ENCODE results near the gene SIX2.

The SIX2 gene

DNA sequence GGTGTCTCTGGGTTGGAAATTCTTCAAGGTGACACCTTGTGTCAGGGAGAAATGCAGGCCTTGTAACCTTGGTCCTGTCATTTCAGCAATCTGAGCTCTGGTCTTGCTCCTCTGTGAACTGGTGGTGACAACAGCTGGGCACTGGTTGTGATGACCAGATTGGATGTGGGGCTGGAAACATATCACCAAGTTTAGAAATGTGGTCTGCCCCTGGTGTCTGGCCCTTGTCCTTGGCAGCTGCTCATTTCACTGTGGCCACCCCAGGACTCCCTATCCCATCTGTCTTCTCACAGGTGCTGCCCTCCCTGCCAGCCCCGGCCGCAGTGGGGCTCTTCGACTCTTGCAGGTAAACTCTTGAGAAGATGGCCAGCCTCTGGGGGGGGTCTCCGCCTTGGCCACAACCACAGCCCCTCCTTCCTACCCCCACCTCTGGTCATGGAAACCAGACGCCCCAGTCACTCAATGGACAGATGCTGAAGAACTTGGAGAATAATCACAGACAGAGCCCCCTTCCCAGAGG, 47.0 kb downstream of the SIX2 start:
- WGBS, 2 experiments (ENCODE audit: insufficient coverage in 2 of 2): 90 to 93% methylated on average over 4 to 5 of the region's 5 CpGs
- no peaks in the 10 kb centered on the region for H3K36me3 ChIP-seq (ENCODE audit: control insufficient read depth, insufficient read depth, low read length)
- no peak overlapping the region for H3K27ac ChIP-seq (ENCODE audit: low read depth, low read length, severe bottlenecking)
- H3K9me3 ChIP-seq (ENCODE audit: control insufficient read depth, low read length): no peaks in the 10 kb centered on the region
- no peak overlapping the region for H3K4me3 ChIP-seq (ENCODE audit: extremely low read depth, insufficient read depth, low read length, poor library complexity, severe bottlenecking)
- peaks cover 5% of the 10 kb centered on the region for H3K4me1 ChIP-seq (ENCODE audit: control insufficient read depth, insufficient read depth, low read length, poor library complexity, severe bottlenecking)

DNA sequence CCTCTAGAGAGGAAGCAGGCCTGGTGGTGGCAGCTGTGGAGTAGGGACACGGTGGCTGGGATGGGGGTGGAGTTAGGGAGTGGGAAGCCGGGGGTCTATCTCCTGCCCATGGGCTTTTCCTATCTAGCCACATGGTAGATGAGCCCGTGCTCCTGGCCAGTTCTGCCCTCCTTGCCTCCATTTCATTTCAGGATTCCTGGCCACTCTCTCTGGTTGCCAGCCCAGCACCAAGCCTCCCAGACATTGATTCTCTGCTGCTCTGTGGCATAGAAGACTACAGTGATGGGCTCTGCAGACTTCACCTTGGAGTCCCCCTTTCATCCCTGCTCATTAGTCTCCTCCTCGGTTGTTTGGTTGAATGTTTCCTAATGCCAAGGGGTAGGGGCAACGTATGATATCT, 48.4 kb downstream of the SIX2 start:
- peaks cover 5% of the 10 kb centered on the region for H3K4me1 ChIP-seq (ENCODE audit: control insufficient read depth, insufficient read depth, low read length, poor library complexity, severe bottlenecking)
- 73 to 76% methylated on average over 3 to 4 of the region's 5 CpGs for WGBS, 2 experiments (ENCODE audit: insufficient coverage in 2 of 2)
- H3K4me3 ChIP-seq (ENCODE audit: extremely low read depth, insufficient read depth, low read length, poor library complexity, severe bottlenecking): no peak overlapping the region
- H3K36me3 ChIP-seq (ENCODE audit: control insufficient read depth, insufficient read depth, low read length): no peaks in the 10 kb centered on the region
- no peak overlapping the region for H3K27ac ChIP-seq (ENCODE audit: low read depth, low read length, severe bottlenecking)
- H3K9me3 ChIP-seq (ENCODE audit: control insufficient read depth, low read length): no peaks in the 10 kb centered on the region

DNA sequence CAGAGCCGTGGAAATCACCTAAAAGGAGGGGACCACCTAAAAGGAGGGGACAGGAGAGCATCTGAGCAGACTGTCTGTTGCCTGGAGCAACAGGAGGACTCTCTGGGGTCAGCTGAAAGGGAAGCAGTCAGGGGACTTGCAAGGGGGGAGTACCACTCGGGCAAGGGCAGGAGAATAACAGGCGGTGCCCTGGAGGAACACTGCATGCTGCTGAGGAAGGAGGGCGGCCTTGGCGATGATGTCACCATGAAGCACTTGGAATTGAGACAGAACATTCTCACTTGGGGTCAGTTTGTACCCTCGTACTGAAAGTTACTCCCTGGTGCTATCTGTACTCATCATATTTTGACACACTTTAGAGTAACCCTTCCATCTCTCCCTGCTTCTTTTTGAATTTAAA, 49.4 kb downstream of the SIX2 start:
- 73 to 90% methylated on average over 6 of the region's 6 CpGs for WGBS, 2 experiments (ENCODE audit: insufficient coverage in 2 of 2)
- H3K27ac ChIP-seq (ENCODE audit: low read depth, low read length, severe bottlenecking): no peak overlapping the region

DNA sequence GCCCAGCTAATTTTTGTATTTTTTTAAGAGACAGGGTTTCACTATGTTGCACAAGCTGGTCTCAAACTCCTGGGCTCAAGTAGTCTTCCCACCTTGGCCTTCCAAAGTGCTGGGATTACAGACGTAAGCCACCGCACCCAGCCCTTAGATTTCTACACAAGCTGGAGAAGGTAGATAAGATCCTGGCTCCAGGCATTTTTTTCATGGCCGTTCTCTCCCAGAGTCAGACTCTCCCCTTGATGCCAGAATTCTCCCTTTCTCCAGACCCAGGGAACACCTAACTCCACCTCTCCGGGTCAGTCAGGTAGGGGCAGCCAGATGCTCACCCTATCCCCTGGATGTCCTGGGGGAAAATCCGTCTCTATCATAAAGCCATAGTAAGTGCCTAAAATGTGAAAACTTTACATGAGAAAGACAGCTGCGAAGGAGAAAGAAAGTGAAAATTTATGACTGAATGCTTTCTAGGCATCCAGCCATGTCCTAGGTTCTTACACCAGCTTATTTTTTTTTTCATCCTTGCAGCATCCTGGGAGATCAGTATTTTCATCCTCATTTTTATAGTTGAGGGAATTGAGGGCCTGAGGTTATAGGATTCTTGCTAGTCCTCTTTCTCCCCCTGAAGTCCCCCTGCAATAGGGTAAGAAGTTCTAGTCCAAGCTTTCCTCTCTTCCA, 51.5 kb downstream of the SIX2 start:
- Histone ChIP-seq H3K27ac (ENCODE audit: low read depth, low read length, severe bottlenecking) (no peak overlapping the region), H3K9me3 (ENCODE audit: control insufficient read depth, low read length) (no peaks in the 10 kb centered on the region), H3K4me3 (ENCODE audit: extremely low read depth, insufficient read depth, low read length, poor library complexity, severe bottlenecking) (no peak overlapping the region), H3K4me1 (ENCODE audit: control insufficient read depth, insufficient read depth, low read length, poor library complexity, severe bottlenecking) (peaks cover 16% of the 10 kb centered on the region), H3K36me3 (ENCODE audit: control insufficient read depth, insufficient read depth, low read length) (no peaks in the 10 kb centered on the region)
- WGBS, 2 experiments (ENCODE audit: insufficient coverage in 2 of 2): 95 to 97% methylated on average over 4 to 5 of the region's 6 CpGs

More for the DNA sequence above, 49.4 kb downstream of the SIX2 start:
- Histone ChIP-seq H3K36me3 (ENCODE audit: control insufficient read depth, insufficient read depth, low read length) (no peaks in the 10 kb centered on the region), H3K4me3 (ENCODE audit: extremely low read depth, insufficient read depth, low read length, poor library complexity, severe bottlenecking) (no peak overlapping the region), H3K4me1 (ENCODE audit: control insufficient read depth, insufficient read depth, low read length, poor library complexity, severe bottlenecking) (peaks cover 11% of the 10 kb centered on the region), H3K9me3 (ENCODE audit: control insufficient read depth, low read length) (no peaks in the 10 kb centered on the region)

DNA sequence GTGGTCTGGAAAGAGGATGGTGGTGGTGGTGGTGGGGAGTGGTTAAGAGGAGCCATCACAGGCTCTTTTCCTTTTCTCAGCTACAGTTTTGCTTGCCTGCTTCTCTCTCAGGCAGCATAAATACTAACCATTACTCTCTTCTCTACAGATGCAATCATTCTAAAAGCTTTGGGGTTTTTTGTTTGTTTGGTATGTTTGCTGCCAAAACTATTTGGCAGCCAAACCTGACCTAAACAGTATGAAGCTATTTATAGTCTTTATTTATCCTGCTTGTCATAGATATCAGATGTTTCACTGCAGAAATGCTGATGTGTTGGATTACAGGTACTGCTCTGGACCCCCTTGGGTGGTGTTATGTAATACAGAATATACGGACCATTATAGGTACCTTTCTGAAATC, 52.4 kb downstream of the SIX2 start:
- H3K27ac ChIP-seq (ENCODE audit: low read depth, low read length, severe bottlenecking): no peak overlapping the region
- no peaks in the 10 kb centered on the region for H3K9me3 ChIP-seq (ENCODE audit: control insufficient read depth, low read length)
- WGBS, 2 experiments (ENCODE audit: insufficient coverage in 2 of 2): 100% methylated on average over 1 of the region's 1 CpG; no CpG with 5 or more reads in 1 of the 2 experiments
- no peak overlapping the region for H3K4me3 ChIP-seq (ENCODE audit: extremely low read depth, insufficient read depth, low read length, poor library complexity, severe bottlenecking)
- H3K36me3 ChIP-seq (ENCODE audit: control insufficient read depth, insufficient read depth, low read length): no peaks in the 10 kb centered on the region
- H3K4me1 ChIP-seq (ENCODE audit: control insufficient read depth, insufficient read depth, low read length, poor library complexity, severe bottlenecking): peaks cover 16% of the 10 kb centered on the region

DNA sequence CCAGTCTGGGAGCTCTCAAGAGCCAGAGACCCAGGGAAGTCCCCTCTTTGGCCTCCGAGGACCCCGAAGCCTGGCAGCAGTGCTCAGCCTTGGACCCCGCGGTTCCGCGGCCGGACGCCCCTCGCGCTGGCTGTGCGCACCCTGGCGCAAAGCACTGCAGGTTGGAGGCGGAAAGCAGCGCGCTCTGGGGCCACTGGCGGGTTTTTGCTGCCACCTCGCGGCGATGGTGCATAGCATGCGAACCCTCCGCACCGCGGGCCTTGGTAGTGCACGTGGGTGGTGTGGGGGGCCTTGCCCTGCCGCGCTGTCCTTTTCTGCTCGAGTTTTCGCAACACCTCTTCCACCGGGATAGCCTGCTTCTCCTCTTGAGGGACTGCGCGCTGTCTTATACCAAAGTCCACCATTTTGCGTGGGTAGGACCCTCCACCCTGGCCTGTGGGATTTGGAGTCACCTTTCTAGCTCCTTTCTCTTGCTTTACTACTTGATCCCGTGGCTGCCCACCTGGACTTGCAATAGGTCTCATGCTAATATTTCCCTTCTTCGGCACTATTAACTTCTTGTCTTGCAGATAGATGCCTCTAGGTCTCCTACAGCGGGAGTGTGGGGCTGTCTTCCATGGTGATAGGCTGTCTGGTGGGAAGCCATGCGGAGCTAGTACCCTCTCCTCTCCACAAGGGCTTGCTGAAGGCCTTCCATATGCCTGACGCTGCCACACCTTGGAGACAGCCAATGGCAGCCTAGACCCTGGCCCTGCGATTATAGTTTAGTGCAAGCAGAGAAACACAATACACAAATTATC, 53.5 kb downstream of the SIX2 start:
- no peak overlapping the region for H3K4me3 ChIP-seq (ENCODE audit: extremely low read depth, insufficient read depth, low read length, poor library complexity, severe bottlenecking)
- peaks cover 16% of the 10 kb centered on the region for H3K4me1 ChIP-seq (ENCODE audit: control insufficient read depth, insufficient read depth, low read length, poor library complexity, severe bottlenecking)
- H3K27ac ChIP-seq (ENCODE audit: low read depth, low read length, severe bottlenecking): no peak overlapping the region
- 6 to 10% methylated on average over 27 to 34 of the region's 38 CpGs for WGBS, 2 experiments (ENCODE audit: insufficient coverage in 2 of 2)
- H3K36me3 ChIP-seq (ENCODE audit: control insufficient read depth, insufficient read depth, low read length): no peaks in the 10 kb centered on the region
- no peaks in the 10 kb centered on the region for H3K9me3 ChIP-seq (ENCODE audit: control insufficient read depth, low read length)

Measured in mesodermal cell (in vitro differentiated cells).